ENCODE measurements around the gene OR10G6. TPM values are rescaled to one million over a fixed set of nuclear protein-coding genes. Genes with fewer than 3 reads are reported as not detected.
"Not testable (repeated sequence)": the region's sequence is repeated elsewhere in the genome, so short reads cannot be mapped to it uniquely, and the experiment has no call there.

The OR10G6 gene
- not detected for total RNA-seq

GRCh38 chr11:123995119-123995518 lies at the start of gene OR10G6:
TSS of gene OR10G6 (minus strand) at chr11:123995161. CDS start at chr11:123995161, 0 bp downstream.
- DNase-seq, result no peak
- Mint-ChIP-seq H3K4me1 (no peaks in the 10 kb centered on the region), H3K9me3 (no peaks in the 10 kb centered on the region), H3K36me3 (no peaks in the 10 kb centered on the region), H3K27me3 (no peaks in the 10 kb centered on the region), H3K4me3 (no peak within 1 kb of the TSS), H3K27ac (no peak within 1 kb of the TSS)

GRCh38 chr11:124043420-124043819 lies 48.5 kb upstream of the OR10G6 start:
- H3K4me3 Mint-ChIP-seq, result no peak overlapping the region
- peaks cover 7% of the 10 kb centered on the region for H3K27me3 Mint-ChIP-seq
- no peaks in the 10 kb centered on the region for H3K36me3 Mint-ChIP-seq
- no peaks in the 10 kb centered on the region for H3K9me3 Mint-ChIP-seq
- H3K27ac Mint-ChIP-seq, result no peak overlapping the region
- no peaks in the 10 kb centered on the region for H3K4me1 Mint-ChIP-seq
- no peak for DNase-seq

GRCh38 chr11:124041254-124041653 lies 46.3 kb upstream of the OR10G6 start, which contains the start of gene OR10G7:
TSS of gene OR10G7 (minus strand) at chr11:124041325. CDS start at chr11:124039001, 2,324 bp downstream.
- no peak for DNase-seq
- H3K36me3 Mint-ChIP-seq, result no peaks in the 10 kb centered on the region
- no peak within 1 kb of the TSS for H3K4me3 Mint-ChIP-seq
- peaks cover 4% of the 10 kb centered on the region for H3K27me3 Mint-ChIP-seq
- H3K27ac Mint-ChIP-seq, result no peak within 1 kb of the TSS
- no peaks in the 10 kb centered on the region for H3K4me1 Mint-ChIP-seq
- H3K9me3 Mint-ChIP-seq, result no peaks in the 10 kb centered on the region

GRCh38 chr11:124039557-124039956 lies 44.6 kb upstream of the OR10G6 start:
- Mint-ChIP-seq H3K27ac (no peak overlapping the region), H3K4me1 (no peaks in the 10 kb centered on the region), H3K36me3 (no peaks in the 10 kb centered on the region), H3K9me3 (no peaks in the 10 kb centered on the region), H3K4me3 (no peak overlapping the region), H3K27me3 (peaks cover 11% of the 10 kb centered on the region)
- no peak for DNase-seq

- Mint-ChIP-seq H3K9me3 (no peaks in the 10 kb centered on the region), H3K27ac (no peak overlapping the region), H3K4me3 (no peak overlapping the region), H3K36me3 (no peaks in the 10 kb centered on the region), H3K27me3 (peaks cover 11% of the 10 kb centered on the region), H3K4me1 (no peaks in the 10 kb centered on the region)
- no peak for DNase-seq
These were observed 41.7 kb upstream of the OR10G6 start for GRCh38 chr11:124036666-124037065.

- Mint-ChIP-seq H3K4me1 (no peaks in the 10 kb centered on the region), H3K27ac (no peak within 1 kb of the TSS), H3K36me3 (no peaks in the 10 kb centered on the region), H3K9me3 (no peaks in the 10 kb centered on the region), H3K4me3 (no peak within 1 kb of the TSS), H3K27me3 (peaks cover 4% of the 10 kb centered on the region)
- DNase-seq, result no peak
These were observed 31.5 kb upstream of the OR10G6 start, which contains the start of gene OR10G8 for GRCh38 chr11:124026498-124026897. TSS of gene OR10G8 (plus strand) at chr11:124026798. CDS start at chr11:124029623, 2,825 bp downstream.

GRCh38 chr11:124015837-124016236 lies 20.9 kb upstream of the OR10G6 start:
- H3K27me3 Mint-ChIP-seq, H3K27ac Mint-ChIP-seq, DNase-seq, H3K4me3 Mint-ChIP-seq, H3K36me3 Mint-ChIP-seq, H3K4me1 Mint-ChIP-seq, H3K9me3 Mint-ChIP-seq: not testable (repeated sequence)

- Mint-ChIP-seq H3K36me3 (no peaks in the 10 kb centered on the region), H3K27me3 (peaks cover 11% of the 10 kb centered on the region), H3K4me1 (no peaks in the 10 kb centered on the region), H3K27ac (no peak within 1 kb of the TSS), H3K4me3 (no peak within 1 kb of the TSS), H3K9me3 (no peaks in the 10 kb centered on the region)
- no peak for DNase-seq
These were observed 17.7 kb upstream of the OR10G6 start, which contains the start of gene OR10G4 for GRCh38 chr11:124012697-124013096. TSS of gene OR10G4 (plus strand) at chr11:124012997. CDS start at chr11:124015575, 2,578 bp downstream.

- Mint-ChIP-seq H3K27me3 (no peaks in the 10 kb centered on the region), H3K4me1 (no peaks in the 10 kb centered on the region), H3K36me3 (no peaks in the 10 kb centered on the region), H3K4me3 (no peak overlapping the region), H3K9me3 (peaks cover 3% of the 10 kb centered on the region), H3K27ac (no peak overlapping the region)
- DNase-seq, result no peak
These were observed 15.7 kb downstream of the OR10G6 start for GRCh38 chr11:123979311-123979710.

GRCh38 chr11:123977731-123978347 lies 17.1 kb downstream of the OR10G6 start, which contains the start of gene OR10S1:
TSS of gene OR10S1 (minus strand) at chr11:123977781. CDS start at chr11:123977664, 117 bp downstream.
- no peaks in the 10 kb centered on the region for H3K36me3 Mint-ChIP-seq
- peaks cover 3% of the 10 kb centered on the region for H3K9me3 Mint-ChIP-seq
- H3K4me3 Mint-ChIP-seq, result no peak within 1 kb of the TSS
- H3K27ac Mint-ChIP-seq, result no peak within 1 kb of the TSS
- no peak for DNase-seq
- no peaks in the 10 kb centered on the region for H3K4me1 Mint-ChIP-seq
- no peaks in the 10 kb centered on the region for H3K27me3 Mint-ChIP-seq

- Mint-ChIP-seq H3K27me3 (no peaks in the 10 kb centered on the region), H3K27ac (no peak overlapping the region), H3K9me3 (no peaks in the 10 kb centered on the region), H3K4me3 (no peak overlapping the region), H3K4me1 (no peaks in the 10 kb centered on the region), H3K36me3 (no peaks in the 10 kb centered on the region)
- DNase-seq, result no peak
These were observed 18.0 kb downstream of the OR10G6 start for GRCh38 chr11:123976770-123977560.

GRCh38 chr11:123973816-123974215 lies 21.1 kb downstream of the OR10G6 start:
- no peaks in the 10 kb centered on the region for H3K9me3 Mint-ChIP-seq
- peaks cover 4% of the 10 kb centered on the region for H3K27me3 Mint-ChIP-seq
- DNase-seq, result no peak
- H3K36me3 Mint-ChIP-seq, result no peaks in the 10 kb centered on the region
- H3K4me3 Mint-ChIP-seq, result no peak overlapping the region
- no peaks in the 10 kb centered on the region for H3K4me1 Mint-ChIP-seq
- no peak overlapping the region for H3K27ac Mint-ChIP-seq

GRCh38 chr11:123956752-123957151 lies 38.2 kb downstream of the OR10G6 start:
- H3K4me1 Mint-ChIP-seq, result no peaks in the 10 kb centered on the region
- no peaks in the 10 kb centered on the region for H3K36me3 Mint-ChIP-seq
- no peak for DNase-seq
- no peak overlapping the region for H3K27ac Mint-ChIP-seq
- peaks cover 13% of the 10 kb centered on the region for H3K9me3 Mint-ChIP-seq
- peaks cover 3% of the 10 kb centered on the region for H3K27me3 Mint-ChIP-seq
- no peak overlapping the region for H3K4me3 Mint-ChIP-seq

- H3K36me3 Mint-ChIP-seq, result no peaks in the 10 kb centered on the region
- H3K4me1 Mint-ChIP-seq, result no peaks in the 10 kb centered on the region
- H3K4me3 Mint-ChIP-seq, result no peak overlapping the region
- DNase-seq, result no peak
- H3K9me3 Mint-ChIP-seq, result no peaks in the 10 kb centered on the region
- H3K27me3 Mint-ChIP-seq, result peaks cover 15% of the 10 kb centered on the region
- H3K27ac Mint-ChIP-seq, result no peak overlapping the region
These were observed 49.8 kb downstream of the OR10G6 start for GRCh38 chr11:123945132-123945531.
